Midbrain (tissue), 1 donor: Measurements from ENCODE around the gene KMT5C.
"Not testable (repeated sequence)": the region's sequence is repeated elsewhere in the genome, so short reads cannot be mapped to it uniquely, and the experiment has no call there.

Source experiments
- DNase-seq: peaks from one replicate; lab custom pipeline; 2025; lab: John Stamatoyannopoulos, UW

Gene KMT5C

GRCh38 chr19:55319785-55320184 is 19.9 kb upstream of the KMT5C start:
- DNase-seq = no peak

- DNase-seq = no peak
These were observed 18.7 kb upstream of the KMT5C start for GRCh38 chr19:55320844-55321419.

GRCh38 chr19:55321466-55322137 is 18.1 kb upstream of the KMT5C start:
- DNase-seq = no peak

- no peak for DNase-seq
These were observed 17.3 kb upstream of the KMT5C start for GRCh38 chr19:55322204-55322885.

- no peak for DNase-seq
These were observed 15.0 kb upstream of the KMT5C start for GRCh38 chr19:55324662-55325061.

- DNase-seq = peak; percentile 2
These were observed 14.5 kb upstream of the KMT5C start, which contains the start of gene TMEM150B for GRCh38 chr19:55325172-55325571. Gene TMEM150B (minus strand): TSS chr19:55325341. CDS start chr19:55321036, 4,305 bp downstream.

- DNase-seq = not testable (repeated sequence)
These were observed 10.8 kb upstream of the KMT5C start for GRCh38 chr19:55328774-55329318.

- not testable (repeated sequence) for DNase-seq
These were observed 9.9 kb upstream of the KMT5C start for GRCh38 chr19:55329791-55330190.

GRCh38 chr19:55333870-55334269 is 5.8 kb upstream of the KMT5C start:
- no peak for DNase-seq

GRCh38 chr19:55336101-55336500 is 3.6 kb upstream of the KMT5C start:
- no peak for DNase-seq

GRCh38 chr19:55339889-55340783 is 460 bp downstream of the KMT5C start:
- no peak for DNase-seq

- no peak for DNase-seq
These were observed 1.1 kb downstream of the KMT5C start for GRCh38 chr19:55340784-55341147.

- DNase-seq = peak; percentile 33
These were observed 1.5 kb downstream of the KMT5C start for GRCh38 chr19:55341171-55341588.

GRCh38 chr19:55341595-55342531 is 2.2 kb downstream of the KMT5C start:
- DNase-seq = no peak

GRCh38 chr19:55344444-55344843 is 4.8 kb downstream of the KMT5C start:
- peak; percentile 52 for DNase-seq

GRCh38 chr19:55345101-55345817 is 5.6 kb downstream of the KMT5C start:
- DNase-seq = no peak

GRCh38 chr19:55345818-55346724 is 6.4 kb downstream of the KMT5C start:
- no peak for DNase-seq

- DNase-seq = no peak
These were observed 7.2 kb downstream of the KMT5C start for GRCh38 chr19:55346725-55347441.
